GM23248 (cell line): Measurements from ENCODE around the gene HAVCR1.
"Not testable (repeated sequence)": the region's sequence is repeated elsewhere in the genome, so short reads cannot be mapped to it uniquely, and the experiment has no call there.

ENCODE experiments used
- EZH2 ChIP-seq: fragments of 200-600 bp; sonication (generic); IDR thresholded peaks from 2 replicates; pipeline ENCODE4 v1.6.1; 2018; ENCODE audit warnings: antibody characterized with exemption, mild to moderate bottlenecking; ENCODE audit not compliant: insufficient read depth, poor library complexity, severe bottlenecking
- EZH2phosphoT487 ChIP-seq: fragments of 200-600 bp; sonication (generic); IDR thresholded peaks from 2 replicates; pipeline ENCODE4 v1.6.1; 2018; ENCODE audit warnings: antibody characterized with exemption, moderate library complexity, mild to moderate bottlenecking, low read depth; ENCODE audit not compliant: insufficient read depth

DNA sequence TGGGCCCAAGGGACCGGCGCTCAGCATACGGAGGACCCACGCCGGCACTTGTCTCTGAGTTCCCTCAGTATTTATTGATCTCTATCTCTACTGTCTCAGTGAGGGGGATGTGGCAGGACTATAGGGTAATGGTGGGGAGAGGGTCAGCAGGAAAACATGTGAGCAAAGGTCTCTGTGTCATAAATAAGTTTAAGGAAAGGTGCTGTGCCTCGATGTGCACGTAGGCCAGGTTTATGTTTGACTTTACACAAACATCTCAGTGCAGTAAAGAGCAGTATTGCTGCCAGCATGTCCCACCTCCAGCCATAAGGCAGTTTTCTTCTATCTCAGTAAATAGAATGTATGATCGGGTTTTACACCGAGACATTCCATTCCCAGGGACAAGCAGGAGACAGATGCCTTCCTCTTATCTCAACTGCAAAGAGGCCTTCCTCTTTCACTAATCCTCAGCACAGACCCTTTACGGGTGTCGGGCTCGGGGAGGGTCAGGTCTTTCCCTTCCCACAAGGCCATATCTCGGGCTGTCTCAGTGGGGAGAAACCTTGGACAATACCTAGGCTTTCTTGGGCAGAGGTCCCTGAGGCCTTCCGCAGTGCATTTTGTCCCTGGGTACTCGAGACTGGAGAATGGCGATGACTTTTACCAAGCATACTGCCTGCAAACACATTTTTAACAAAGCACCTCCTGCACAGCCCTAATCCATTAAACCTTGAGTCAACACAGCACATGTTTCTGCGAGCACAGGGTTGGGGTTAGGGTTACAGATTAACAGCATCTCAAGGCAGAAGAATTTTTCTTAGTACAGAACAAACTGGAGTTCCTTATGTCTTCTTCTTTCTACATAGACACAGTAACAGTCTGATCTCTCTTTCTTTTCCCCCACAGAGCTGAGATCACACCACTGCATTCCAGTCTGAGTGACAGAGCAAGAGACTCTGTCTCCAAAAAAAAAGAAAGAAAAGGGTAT, 24.5 kb downstream of the HAVCR1 start:
- not testable (repeated sequence) for TF ChIP-seq EZH2phosphoT487, EZH2
